ENCODE results near the gene PALM. TPM values are rescaled to one million over a fixed set of nuclear protein-coding genes. Genes with fewer than 3 reads are reported as not detected.
"Not testable (repeated sequence)": the region's sequence is repeated elsewhere in the genome, so short reads cannot be mapped to it uniquely, and the experiment has no call there.

The PALM gene
- total RNA-seq, 1 experiment from 2014 or later, result 43.7 TPM

DNA sequence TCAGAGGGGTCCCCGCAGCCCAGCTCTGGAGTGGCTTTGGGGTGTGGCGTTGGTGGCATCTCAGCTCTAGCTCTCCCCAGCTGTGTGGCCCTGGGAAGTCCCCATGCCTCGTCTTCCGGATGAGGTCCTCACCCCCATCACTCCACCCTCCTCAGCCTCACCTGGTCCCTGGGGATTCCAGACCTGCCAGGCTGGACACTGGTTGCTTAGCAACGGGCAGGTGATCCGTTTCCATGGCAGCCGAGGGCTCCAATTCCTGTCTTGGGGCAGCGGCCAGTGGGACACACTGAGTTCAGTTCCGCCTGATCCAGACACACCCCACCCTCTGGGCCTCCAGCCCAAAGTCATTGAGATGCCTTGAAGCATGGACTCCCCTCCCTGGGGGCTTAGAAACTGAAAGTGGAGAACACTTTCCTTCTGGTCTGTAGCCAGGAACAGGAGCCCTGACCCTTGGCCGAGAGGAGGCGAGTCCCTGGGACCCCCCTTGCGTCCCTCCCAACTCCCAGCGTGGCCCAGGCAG lies 34.5 kb downstream of the PALM start:
- ChIA-PET POLR2A (no interaction called here), CTCF (no interaction called here), RAD21 (ENCODE audit: low non-redundant PET in 1 of 2, low total read pairs in 2 of 2, uncharacterized antibody in 2 of 2, unreplicated experiment in 2 of 2) (no interaction called here)
- Histone ChIP-seq H4K20me1 (ENCODE audit: insufficient read depth) (no peaks in the 10 kb centered on the region), H3K4me1 (ENCODE audit: control insufficient read depth in 1 of 2, insufficient read depth in 2 of 2, low read length in 2 of 2) (no peaks in the 10 kb centered on the region), H3K36me3 (ENCODE audit: control insufficient read depth in 1 of 2, insufficient read depth in 2 of 2, low read length in 2 of 2) (no peaks in the 10 kb centered on the region), H3K4me2 (ENCODE audit: low read length) (no peak overlapping the region), H3K27ac (ENCODE audit: low read depth, low read length) (no peak overlapping the region), H3K4me3 (replicated peaks in 1 of 2; ENCODE audit: low read depth in 1 of 2, low read length in 2 of 2) (no peak overlapping the region), H3K9ac (ENCODE audit: low read length) (no peak overlapping the region), H3K9me2 (ENCODE audit: insufficient read depth) (no peaks in the 10 kb centered on the region), H3K9me3 (ENCODE audit: control insufficient read depth in 1 of 2, insufficient read depth in 1 of 2, low read depth in 1 of 2, low read length in 2 of 2) (peaks cover 0 to 7% of the 10 kb centered on the region in 2 experiments; a peak in 2 of 4 replicates), H3K27me3 (ENCODE audit: insufficient read depth, low read length) (no peaks in the 10 kb centered on the region), H2AFZ (ENCODE audit: low read depth, low read length, poor library complexity, severe bottlenecking) (no peak overlapping the region), H3K79me2 (ENCODE audit: insufficient read depth, low read length) (no peaks in the 10 kb centered on the region)
- TF ChIP-seq POLR2AphosphoS5 (IDR thresholded peaks at IDR 0.05; ENCODE audit: low read depth, low read length), result no peak
- no peak for TF ChIP-seq SIN3A (IDR thresholded peaks at IDR 0.05; ENCODE audit: low read depth)
- no peak for TF ChIP-seq JUND (IDR thresholded peaks at IDR 0.05)
- no peak for TF ChIP-seq EGR1 (IDR thresholded peaks at IDR 0.05; ENCODE audit: low read depth)
- TF ChIP-seq, protein P1, sequence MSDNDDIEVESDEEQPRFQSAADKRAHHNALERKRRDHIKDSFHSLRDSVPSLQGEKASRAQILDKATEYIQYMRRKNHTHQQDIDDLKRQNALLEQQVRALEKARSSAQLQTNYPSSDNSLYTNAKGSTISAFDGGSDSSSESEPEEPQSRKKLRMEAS (IDR thresholded peaks at IDR 0.05), result no peak
- no peak for TF ChIP-seq ZFX (IDR thresholded peaks at IDR 0.05)
- no peak for TF ChIP-seq SP1 (IDR thresholded peaks at IDR 0.05; ENCODE audit: low read depth)
- TF ChIP-seq ELF1 (IDR thresholded peaks at IDR 0.05; ENCODE audit: borderline replicate concordance, low read depth), result no peak
- no peak for TF ChIP-seq ZNF274 (IDR thresholded peaks at IDR 0.05; ENCODE audit: low read depth, low read length)
- TF ChIP-seq POLR2A (IDR thresholded peaks at IDR 0.05; ENCODE audit: borderline replicate concordance, extremely low read depth, insufficient read depth, insufficient read length), result no peak
- no peak for TF ChIP-seq CEBPB (IDR thresholded peaks at IDR 0.05; ENCODE audit: low read depth)
- no peak for TF ChIP-seq EZH2phosphoT487 (IDR thresholded peaks at IDR 0.05; ENCODE audit: borderline replicate concordance)
- TF ChIP-seq, protein P2, sequence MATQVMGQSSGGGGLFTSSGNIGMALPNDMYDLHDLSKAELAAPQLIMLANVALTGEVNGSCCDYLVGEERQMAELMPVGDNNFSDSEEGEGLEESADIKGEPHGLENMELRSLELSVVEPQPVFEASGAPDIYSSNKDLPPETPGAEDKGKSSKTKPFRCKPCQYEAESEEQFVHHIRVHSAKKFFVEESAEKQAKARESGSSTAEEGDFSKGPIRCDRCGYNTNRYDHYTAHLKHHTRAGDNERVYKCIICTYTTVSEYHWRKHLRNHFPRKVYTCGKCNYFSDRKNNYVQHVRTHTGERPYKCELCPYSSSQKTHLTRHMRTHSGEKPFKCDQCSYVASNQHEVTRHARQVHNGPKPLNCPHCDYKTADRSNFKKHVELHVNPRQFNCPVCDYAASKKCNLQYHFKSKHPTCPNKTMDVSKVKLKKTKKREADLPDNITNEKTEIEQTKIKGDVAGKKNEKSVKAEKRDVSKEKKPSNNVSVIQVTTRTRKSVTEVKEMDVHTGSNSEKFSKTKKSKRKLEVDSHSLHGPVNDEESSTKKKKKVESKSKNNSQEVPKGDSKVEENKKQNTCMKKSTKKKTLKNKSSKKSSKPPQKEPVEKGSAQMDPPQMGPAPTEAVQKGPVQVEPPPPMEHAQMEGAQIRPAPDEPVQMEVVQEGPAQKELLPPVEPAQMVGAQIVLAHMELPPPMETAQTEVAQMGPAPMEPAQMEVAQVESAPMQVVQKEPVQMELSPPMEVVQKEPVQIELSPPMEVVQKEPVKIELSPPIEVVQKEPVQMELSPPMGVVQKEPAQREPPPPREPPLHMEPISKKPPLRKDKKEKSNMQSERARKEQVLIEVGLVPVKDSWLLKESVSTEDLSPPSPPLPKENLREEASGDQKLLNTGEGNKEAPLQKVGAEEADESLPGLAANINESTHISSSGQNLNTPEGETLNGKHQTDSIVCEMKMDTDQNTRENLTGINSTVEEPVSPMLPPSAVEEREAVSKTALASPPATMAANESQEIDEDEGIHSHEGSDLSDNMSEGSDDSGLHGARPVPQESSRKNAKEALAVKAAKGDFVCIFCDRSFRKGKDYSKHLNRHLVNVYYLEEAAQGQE (IDR thresholded peaks at IDR 0.05; ENCODE audit: low read depth), result no peak
- intact Hi-C loops (cut with micrococcal nuclease), result no loop called here
- ATAC-seq (no peak), DNase-seq (ENCODE audit: low read depth, low spot score) (no peak)
- BruUV-seq (replicated peaks), result no TSS peak

DNA sequence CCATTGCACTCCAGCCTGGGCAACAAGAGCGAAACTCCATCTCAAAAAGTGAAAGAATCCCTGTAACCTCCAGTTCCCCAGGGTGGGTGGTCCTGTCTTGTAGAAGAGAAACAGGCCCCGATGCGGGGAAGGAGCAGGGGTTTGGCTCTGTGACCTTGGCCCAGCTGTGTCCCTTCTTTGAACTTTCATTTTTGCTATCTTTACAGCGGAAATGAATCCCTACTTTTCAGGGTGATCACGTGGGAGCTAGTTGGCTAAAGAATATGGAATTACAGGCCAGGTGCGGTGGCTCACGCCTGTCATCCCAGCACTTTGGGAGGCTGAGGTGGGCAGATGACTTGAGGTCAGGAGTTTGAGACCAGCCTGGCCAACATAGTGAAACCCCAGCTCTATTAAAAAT lies 36.4 kb downstream of the PALM start:
- CTCF ChIA-PET; BruUV-seq (replicated peaks): not testable (repeated sequence)

More for the DNA sequence above, 36.4 kb downstream of the PALM start:
- H3K9ac ChIP-seq (ENCODE audit: low read length); intact Hi-C loops (cut with micrococcal nuclease); H3K4me2 ChIP-seq (ENCODE audit: low read length); RAD21 ChIA-PET (ENCODE audit: low non-redundant PET in 1 of 2, low total read pairs in 2 of 2, uncharacterized antibody in 2 of 2, unreplicated experiment in 2 of 2); POLR2A ChIA-PET; H3K27me3 ChIP-seq (ENCODE audit: insufficient read depth, low read length); H3K9me3 ChIP-seq (ENCODE audit: control insufficient read depth in 1 of 2, insufficient read depth in 1 of 2, low read depth in 1 of 2, low read length in 2 of 2); H3K9me2 ChIP-seq (ENCODE audit: insufficient read depth); H3K27ac ChIP-seq (ENCODE audit: low read depth, low read length); H3K4me1 ChIP-seq (ENCODE audit: control insufficient read depth in 1 of 2, insufficient read depth in 2 of 2, low read length in 2 of 2); H3K79me2 ChIP-seq (ENCODE audit: insufficient read depth, low read length); H3K36me3 ChIP-seq (ENCODE audit: control insufficient read depth in 1 of 2, insufficient read depth in 2 of 2, low read length in 2 of 2); H4K20me1 ChIP-seq (ENCODE audit: insufficient read depth); H2AFZ ChIP-seq (ENCODE audit: low read depth, low read length, poor library complexity, severe bottlenecking); DNase-seq (ENCODE audit: low read depth, low spot score); H3K4me3 ChIP-seq (replicated peaks in 1 of 2; ENCODE audit: low read depth in 1 of 2, low read length in 2 of 2); ATAC-seq: not testable (repeated sequence)
